ENCODE results near the gene FSD1.
"Not testable (repeated sequence)": the region's sequence is repeated elsewhere in the genome, so short reads cannot be mapped to it uniquely, and the experiment has no call there.

Gene FSD1

GRCh38 chr19:4284176-4284958, 20.0 kb upstream of the FSD1 start:
- no peak for DNase-seq (ENCODE audit: low read depth in 1 of 2, low spot score in 1 of 2)

GRCh38 chr19:4284974-4285373, 19.4 kb upstream of the FSD1 start:
- no peak for DNase-seq (ENCODE audit: low read depth in 1 of 2, low spot score in 1 of 2)

GRCh38 chr19:4286141-4286540, 18.3 kb upstream of the FSD1 start:
- not testable (repeated sequence) for DNase-seq (ENCODE audit: low read depth in 1 of 2, low spot score in 1 of 2)

- no peak for DNase-seq (ENCODE audit: low read depth in 1 of 2, low spot score in 1 of 2)
These were observed 16.2 kb upstream of the FSD1 start for GRCh38 chr19:4288091-4288777.

GRCh38 chr19:4291184-4291732, 13.1 kb upstream of the FSD1 start:
- no peak for DNase-seq (ENCODE audit: low read depth in 1 of 2, low spot score in 1 of 2)

- no peak for DNase-seq (ENCODE audit: low read depth in 1 of 2, low spot score in 1 of 2)
These were observed 11.9 kb upstream of the FSD1 start for GRCh38 chr19:4292515-4292914.

- no peak for DNase-seq (ENCODE audit: low read depth in 1 of 2, low spot score in 1 of 2)
These were observed 10.0 kb upstream of the FSD1 start for GRCh38 chr19:4294389-4294788.

GRCh38 chr19:4295972-4296771, 8.2 kb upstream of the FSD1 start:
- DNase-seq (ENCODE audit: low read depth in 1 of 2, low spot score in 1 of 2): no peak

GRCh38 chr19:4297901-4298809, 6.2 kb upstream of the FSD1 start:
- DNase-seq (ENCODE audit: low read depth in 1 of 2, low spot score in 1 of 2): no peak

GRCh38 chr19:4298810-4299550, 5.4 kb upstream of the FSD1 start:
- DNase-seq (ENCODE audit: low read depth in 1 of 2, low spot score in 1 of 2): no peak

- no peak for DNase-seq (ENCODE audit: low read depth in 1 of 2, low spot score in 1 of 2)
These were observed 3.8 kb upstream of the FSD1 start for GRCh38 chr19:4300589-4300988.

GRCh38 chr19:4301590-4302242, 2.7 kb upstream of the FSD1 start:
- DNase-seq (ENCODE audit: low read depth in 1 of 2, low spot score in 1 of 2): no peak

GRCh38 chr19:4302243-4302640, 2.2 kb upstream of the FSD1 start, which contains the start of gene TMIGD2:
Gene TMIGD2 (minus strand): TSS chr19:4302389. CDS start chr19:4302385, 4 bp downstream.
- no peak for DNase-seq (ENCODE audit: low read depth in 1 of 2, low spot score in 1 of 2)

GRCh38 chr19:4303819-4304537, 420 bp upstream of the FSD1 start:
- DNase-seq (ENCODE audit: low read depth in 1 of 2, low spot score in 1 of 2): no peak

- DNase-seq (ENCODE audit: low read depth in 1 of 2, low spot score in 1 of 2): no peak
These were observed 837 bp downstream of the FSD1 start for GRCh38 chr19:4305257-4305612.

- no peak for DNase-seq (ENCODE audit: low read depth in 1 of 2, low spot score in 1 of 2)
These were observed 1.3 kb downstream of the FSD1 start for GRCh38 chr19:4305659-4306058.

- no peak for DNase-seq (ENCODE audit: low read depth in 1 of 2, low spot score in 1 of 2)
These were observed 6.1 kb downstream of the FSD1 start for GRCh38 chr19:4310247-4311121.
